T-helper 2 cell treated with Interferon-gamma antibody and Interleukin-4, amounts not matched to agents 5 μg/mL and 100 μg/mL, for 36 hours (primary cell): ENCODE measurements around the gene RIC8A.

Source experiments
- DNase-seq: peaks from one replicate; pipeline ENCODE4 v3.0.0; 2021; ENCODE audit warnings: low spot score
- H3K27ac Mint-ChIP-seq: one replicate; pipeline ENCODE4 v1.8.0; 2021; ENCODE audit warnings: mild to moderate bottlenecking, mixed read lengths
- H3K27me3 Mint-ChIP-seq: one replicate; pipeline ENCODE4 v1.8.0; 2021; ENCODE audit warnings: low read depth, mixed read lengths
- H3K36me3 Mint-ChIP-seq: one replicate; pipeline ENCODE4 v1.8.0; 2021; ENCODE audit warnings: low read depth, mixed read lengths
- H3K4me1 Mint-ChIP-seq: one replicate; pipeline ENCODE4 v1.8.0; 2021; ENCODE audit warnings: low read depth, mixed read lengths
- H3K4me3 Mint-ChIP-seq: one replicate; pipeline ENCODE4 v1.8.0; 2022; ENCODE audit warnings: mild to moderate bottlenecking, moderate library complexity, mixed read lengths
- H3K9me3 Mint-ChIP-seq: one replicate; pipeline ENCODE4 v1.8.0; 2021; ENCODE audit warnings: mixed read lengths

The RIC8A gene

DNA sequence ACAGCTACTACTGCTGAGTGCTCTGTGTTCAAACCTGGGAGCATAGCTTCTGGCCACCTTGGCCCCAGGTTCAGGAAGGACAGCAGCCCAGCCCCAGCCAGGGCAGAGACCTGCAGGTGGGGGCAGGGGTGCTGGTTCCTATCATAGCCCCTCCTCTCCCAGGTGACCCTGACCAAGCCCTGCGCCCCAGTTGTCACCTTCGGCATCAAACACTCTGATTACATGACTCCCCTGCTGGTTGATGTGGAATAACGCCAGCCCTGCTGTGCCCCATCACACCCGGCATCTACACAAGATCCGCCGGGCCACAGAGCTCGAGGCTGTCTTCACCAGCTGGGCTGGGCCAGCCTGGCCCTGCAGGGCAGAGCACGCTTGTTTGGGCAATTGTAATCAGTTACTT, 7.7 kb upstream of the RIC8A start:
- H3K27me3 Mint-ChIP-seq: no peaks in the 10 kb centered on the region
- H3K9me3 Mint-ChIP-seq: no peaks in the 10 kb centered on the region
- H3K27ac Mint-ChIP-seq: no peak overlapping the region
- DNase-seq: peak; percentile 3
- peaks cover 24% of the 10 kb centered on the region for H3K4me1 Mint-ChIP-seq
- H3K36me3 Mint-ChIP-seq: peaks cover 14% of the 10 kb centered on the region
- H3K4me3 Mint-ChIP-seq: no peak overlapping the region

DNA sequence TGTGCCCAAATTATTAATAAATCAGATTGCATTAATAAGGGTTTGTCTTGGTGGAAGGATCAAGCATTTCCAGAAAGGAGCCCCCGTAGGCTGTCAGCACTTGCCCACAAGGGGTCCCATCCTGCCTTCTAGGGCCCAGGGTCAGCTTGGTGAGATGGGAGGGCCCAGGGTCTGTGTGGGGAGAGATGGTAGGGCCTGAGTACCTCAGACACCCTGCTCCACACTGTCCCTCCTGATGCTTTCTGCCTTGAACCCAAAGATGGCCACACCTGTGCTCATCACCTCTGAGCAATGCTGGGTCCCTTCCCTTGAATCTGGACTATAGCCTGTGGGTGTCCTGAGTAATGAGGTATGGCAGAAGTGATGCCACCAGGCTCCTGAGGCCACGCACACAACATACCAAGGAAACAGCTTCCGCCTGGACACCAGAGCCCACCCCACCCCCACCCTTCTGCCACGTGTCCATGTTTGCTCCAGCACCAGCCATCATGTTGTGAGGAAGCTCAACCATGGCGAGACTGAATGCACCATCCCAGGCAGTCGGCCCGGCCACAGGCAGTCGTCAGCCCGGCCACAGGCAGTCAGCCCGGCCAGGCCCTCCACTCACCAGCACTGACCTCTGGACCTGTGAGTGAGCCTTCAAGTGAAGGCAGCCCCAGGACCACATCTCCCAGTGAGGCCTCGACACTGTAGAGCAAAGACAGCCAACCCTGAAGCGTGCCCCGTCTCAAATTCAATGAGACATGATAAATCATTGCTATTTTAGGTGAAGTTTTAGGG, 7.1 kb upstream of the RIC8A start:
- no peaks in the 10 kb centered on the region for H3K9me3 Mint-ChIP-seq
- H3K36me3 Mint-ChIP-seq: peaks cover 14% of the 10 kb centered on the region
- H3K4me3 Mint-ChIP-seq: no peak overlapping the region
- H3K4me1 Mint-ChIP-seq: peaks cover 27% of the 10 kb centered on the region
- DNase-seq: no peak
- no peaks in the 10 kb centered on the region for H3K27me3 Mint-ChIP-seq
- H3K27ac Mint-ChIP-seq: no peak overlapping the region

DNA sequence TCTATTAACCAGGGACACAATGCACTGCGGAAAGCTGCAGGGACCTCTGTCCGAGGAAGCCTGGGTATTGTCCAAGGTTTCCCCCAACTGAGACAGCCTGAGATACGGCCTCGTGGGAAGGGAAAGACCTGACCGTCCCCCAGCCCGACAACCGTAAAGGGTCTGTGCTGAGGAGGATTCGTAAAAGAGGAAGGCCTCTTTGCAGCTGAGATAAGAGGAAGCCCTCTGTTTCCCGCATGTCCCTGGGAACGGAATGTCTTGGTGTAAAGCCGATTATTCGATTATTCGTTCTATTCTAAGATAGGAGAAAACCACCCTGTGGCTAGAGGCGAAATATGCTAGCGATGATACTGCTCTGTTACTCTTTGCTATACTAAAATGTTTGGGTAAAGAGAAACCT, 5.5 kb upstream of the RIC8A start:
- H3K36me3 Mint-ChIP-seq: peaks cover 19% of the 10 kb centered on the region

GRCh38 chr11:202490-202889, 5.0 kb upstream of the RIC8A start:
- H3K4me1 Mint-ChIP-seq: peaks cover 33% of the 10 kb centered on the region

More for the DNA sequence above, 5.5 kb upstream of the RIC8A start:
- no peak for DNase-seq
- Mint-ChIP-seq H3K4me1 (peaks cover 33% of the 10 kb centered on the region), H3K27me3 (no peaks in the 10 kb centered on the region), H3K27ac (peak overlapping the region; percentile 86), H3K9me3 (no peaks in the 10 kb centered on the region), H3K4me3 (peak overlapping the region; percentile 40)

GRCh38 chr11:203056-203944, 4.2 kb upstream of the RIC8A start:
- peak overlapping the region; percentile 17 for H3K4me3 Mint-ChIP-seq
- peak overlapping the region; percentile 59 for H3K27ac Mint-ChIP-seq
- peaks cover 20% of the 10 kb centered on the region for H3K36me3 Mint-ChIP-seq
- H3K27me3 Mint-ChIP-seq: no peaks in the 10 kb centered on the region
- no peak for DNase-seq
- no peaks in the 10 kb centered on the region for H3K9me3 Mint-ChIP-seq
- H3K4me1 Mint-ChIP-seq: peaks cover 33% of the 10 kb centered on the region

More at GRCh38 chr11:202490-202889, 5.0 kb upstream of the RIC8A start:
- Mint-ChIP-seq H3K9me3 (no peaks in the 10 kb centered on the region), H3K27me3 (no peaks in the 10 kb centered on the region), H3K4me3 (peak overlapping the region; percentile 40), H3K27ac (peak overlapping the region; percentile 86), H3K36me3 (peaks cover 20% of the 10 kb centered on the region)
- no peak for DNase-seq

GRCh38 chr11:203945-204586, 3.4 kb upstream of the RIC8A start:
- Mint-ChIP-seq H3K4me1 (peaks cover 33% of the 10 kb centered on the region), H3K27ac (no peak overlapping the region), H3K4me3 (no peak overlapping the region), H3K36me3 (peaks cover 20% of the 10 kb centered on the region), H3K9me3 (no peaks in the 10 kb centered on the region), H3K27me3 (no peaks in the 10 kb centered on the region)
- DNase-seq: no peak

DNA sequence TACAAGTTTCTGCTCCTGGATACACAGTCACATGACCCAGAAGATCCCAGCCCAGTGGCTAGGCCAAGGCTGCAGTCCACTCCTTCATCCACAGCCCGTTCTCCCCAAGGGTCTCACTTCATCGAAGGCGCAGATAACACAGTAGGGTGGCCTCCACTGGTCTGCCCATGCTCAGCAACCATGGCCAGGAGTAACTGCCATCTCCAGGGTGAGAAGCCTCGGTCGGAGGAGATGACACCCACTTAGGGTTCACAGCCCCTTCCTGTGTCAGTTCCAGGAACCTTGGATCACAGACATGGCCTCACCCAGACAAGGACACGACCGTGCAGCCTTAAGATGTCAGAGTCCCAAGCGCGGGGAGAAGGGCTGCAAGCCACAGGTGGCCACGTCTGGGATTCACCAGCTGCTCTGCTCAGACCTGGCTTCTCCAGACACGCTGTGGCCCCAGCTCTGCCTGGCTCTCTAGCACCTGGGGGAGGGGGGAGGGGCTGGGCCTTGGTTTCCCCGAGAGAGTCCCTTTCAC, 2.9 kb upstream of the RIC8A start:
- Mint-ChIP-seq H3K27ac (no peak overlapping the region), H3K27me3 (no peaks in the 10 kb centered on the region), H3K4me1 (peaks cover 34% of the 10 kb centered on the region), H3K9me3 (no peaks in the 10 kb centered on the region), H3K36me3 (peaks cover 22% of the 10 kb centered on the region), H3K4me3 (no peak overlapping the region)
- no peak for DNase-seq

- no peaks in the 10 kb centered on the region for H3K27me3 Mint-ChIP-seq
- no peak for DNase-seq
- peak overlapping the region; percentile 7 for H3K27ac Mint-ChIP-seq
- H3K9me3 Mint-ChIP-seq: no peaks in the 10 kb centered on the region
- H3K36me3 Mint-ChIP-seq: peaks cover 29% of the 10 kb centered on the region
- H3K4me1 Mint-ChIP-seq: peaks cover 38% of the 10 kb centered on the region
- peak overlapping the region; percentile 93 for H3K4me3 Mint-ChIP-seq
Measured at GRCh38 chr11:205221-206001, 2.1 kb upstream of the RIC8A start.

DNA sequence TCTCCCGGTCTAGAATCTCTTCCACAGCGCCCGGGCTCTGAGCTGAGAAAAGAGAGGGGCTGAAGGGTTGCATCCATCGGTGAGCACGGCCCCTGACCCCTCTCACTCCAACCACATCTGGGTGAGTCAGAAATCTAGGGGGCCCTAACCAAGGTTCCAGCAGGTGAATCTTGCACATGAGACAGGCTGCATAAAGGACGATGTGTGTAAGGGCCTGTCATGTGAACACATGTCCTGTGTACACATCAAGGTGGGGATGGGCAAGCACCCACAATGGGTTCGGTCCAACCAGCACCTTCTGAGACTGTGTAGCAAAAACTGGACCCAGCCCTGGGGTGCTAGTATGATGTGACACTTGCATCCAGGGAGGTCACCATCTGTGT, 1.5 kb upstream of the RIC8A start:
- DNase-seq: no peak
- Mint-ChIP-seq H3K27me3 (no peaks in the 10 kb centered on the region), H3K9me3 (no peaks in the 10 kb centered on the region), H3K4me3 (peak overlapping the region; percentile 93), H3K4me1 (peaks cover 37% of the 10 kb centered on the region), H3K36me3 (peaks cover 35% of the 10 kb centered on the region), H3K27ac (peak overlapping the region; percentile 99)

DNA sequence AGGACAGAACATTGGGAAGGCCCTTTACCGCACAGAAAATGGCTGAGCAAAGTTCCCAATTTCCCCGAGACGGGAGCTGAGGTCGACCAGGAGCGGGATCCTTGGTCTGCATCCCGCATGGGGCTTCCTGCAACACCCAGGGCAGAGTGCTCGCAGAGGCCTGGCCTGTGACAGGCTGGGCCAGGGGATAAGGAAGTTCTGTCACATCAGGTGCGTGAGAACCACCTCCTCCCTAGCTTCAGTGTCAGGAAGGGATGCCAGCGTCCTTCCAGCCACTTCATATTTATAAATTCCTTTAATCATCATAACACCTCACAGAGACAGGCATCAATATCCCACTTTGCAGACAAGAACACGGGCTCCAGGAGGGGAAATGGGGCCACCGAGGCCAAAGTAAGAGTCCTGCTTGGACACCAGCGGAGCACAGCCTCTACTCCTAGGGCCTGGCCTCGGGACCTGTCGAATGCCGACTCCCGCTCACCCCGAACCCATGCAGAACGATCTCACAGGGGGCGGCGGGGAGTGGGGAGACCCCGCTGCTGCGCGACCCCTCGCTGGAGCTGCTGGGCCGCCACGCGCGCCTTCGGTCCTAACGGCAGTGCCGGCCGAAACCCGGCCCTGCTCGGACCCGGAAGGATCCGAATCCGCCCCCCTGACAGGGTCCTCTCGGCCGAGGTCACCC, 841 bp upstream of the RIC8A start:
- Mint-ChIP-seq H3K27me3 (no peaks in the 10 kb centered on the region), H3K4me1 (peaks cover 35% of the 10 kb centered on the region), H3K9me3 (no peaks in the 10 kb centered on the region), H3K4me3 (peak overlapping the region; percentile 93), H3K36me3 (peaks cover 42% of the 10 kb centered on the region), H3K27ac (peak overlapping the region; percentile 99)
- no peak for DNase-seq

GRCh38 chr11:207863-208180, 314 bp downstream of the RIC8A start:
- H3K4me3 Mint-ChIP-seq: peak overlapping the region; percentile 93
- peaks cover 44% of the 10 kb centered on the region for H3K36me3 Mint-ChIP-seq
- no peaks in the 10 kb centered on the region for H3K27me3 Mint-ChIP-seq
- DNase-seq: no peak
- peaks cover 25% of the 10 kb centered on the region for H3K4me1 Mint-ChIP-seq
- peak overlapping the region; percentile 99 for H3K27ac Mint-ChIP-seq
- H3K9me3 Mint-ChIP-seq: no peaks in the 10 kb centered on the region

- H3K4me3 Mint-ChIP-seq: peak overlapping the region; percentile 93
- no peaks in the 10 kb centered on the region for H3K27me3 Mint-ChIP-seq
- H3K9me3 Mint-ChIP-seq: no peaks in the 10 kb centered on the region
- H3K4me1 Mint-ChIP-seq: peaks cover 20% of the 10 kb centered on the region
- peak; percentile 86 for DNase-seq
- H3K36me3 Mint-ChIP-seq: peaks cover 43% of the 10 kb centered on the region
- H3K27ac Mint-ChIP-seq: peak overlapping the region; percentile 99
Measured at GRCh38 chr11:208181-208916, 841 bp downstream of the RIC8A start.
